Transverse colon (tissue), 4 donors: ENCODE measurements around the gene PCDHB3. TPM values are rescaled to one million over a fixed set of nuclear protein-coding genes. Genes with fewer than 3 reads are reported as not detected.
"Not testable (repeated sequence)": the region's sequence is repeated elsewhere in the genome, so short reads cannot be mapped to it uniquely, and the experiment has no call there.

Experiments
- DNase-seq: peaks from one replicate; pipeline ENCODE4 v3.0.0-alpha.2; 2019
- H3K27ac ChIP-seq, 4 donors: fragments of 200-600 bp; sonication (generic); 2 replicates each; pipeline ENCODE4 v1.5.1; 2016 to 2018; ENCODE audit warnings: inconsistent platforms in 4 of 4
- H3K27me3 ChIP-seq: fragments of 200-600 bp; sonication (generic); 2 replicates; pipeline ENCODE4 v1.5.1; 2017; ENCODE audit warnings: inconsistent platforms
- H3K36me3 ChIP-seq, 4 donors: fragments of 200-600 bp; sonication (generic); 2 replicates each; pipeline ENCODE4 v1.5.1; 2017 to 2019; ENCODE audit warnings: inconsistent platforms in 4 of 4
- H3K4me1 ChIP-seq, 4 donors: fragments of 200-600 bp; sonication (generic); 2 replicates each; pipeline ENCODE4 v1.5.1; 2017 to 2020; ENCODE audit warnings: inconsistent platforms in 4 of 4
- H3K4me3 ChIP-seq, 4 donors: fragments of 200-600 bp; sonication (generic); 1 replicate in 1 of 4; 2 replicates in 3 of 4; pipeline versions ENCODE4 v1.5.1 to v1.6.1; 2017 to 2019; ENCODE audit warnings: inconsistent platforms in 4 of 4
- H3K9me3 ChIP-seq, 2 donors: fragments of 200-600 bp; sonication (generic); 2 replicates each; pipeline ENCODE4 v1.5.1; 2017 to 2019; ENCODE audit warnings: inconsistent platforms in 2 of 2
- CTCF ChIP-seq, 5 experiments: fragments of 200-600 bp in 3 of 5; fragments of 450-650 bp in 2 of 5; sonication (generic) in 3 of 5; IDR thresholded peaks; 1 replicate in 2 of 5; 2 replicates in 3 of 5; pipeline ENCODE4 v1.5.1; 2016 to 2017; ENCODE audit warnings: antibody characterized with exemption in 5 of 5, inconsistent platforms in 3 of 5, mild to moderate bottlenecking in 2 of 5, moderate library complexity in 1 of 5
- EP300 ChIP-seq: sonication (generic); formaldehyde crosslinking; IDR thresholded peaks from one replicate; pipeline ENCODE4 v1.6.1; 2017; ENCODE audit warnings: antibody characterized with exemption, low read depth
- POLR2A ChIP-seq: fragments of 450-650 bp; IDR thresholded peaks from one replicate; pipeline ENCODE4 v1.6.1; 2016; ENCODE audit warnings: antibody characterized with exemption, mild to moderate bottlenecking, moderate library complexity
- POLR2AphosphoS5 ChIP-seq, 3 donors: sonication (generic); formaldehyde crosslinking; IDR thresholded peaks; one replicate each; pipeline ENCODE4 v1.6.1; 2016; ENCODE audit warnings: antibody characterized with exemption in 3 of 3
- WGBS, 2 donors: methylation state at CpG; one replicate each; pipeline ENCODE4 v1.1.5; 2018; ENCODE audit warnings: low coverage in 1 of 2; 5-methylcytosine and 5-hydroxymethylcytosine counted together
- in situ Hi-C, 4 donors: fragments of 200-750 bp; cut with MboI; loops; one replicate each; pipeline versions ENCODE4 v1.15.0 to v1.15.1; 2017; ENCODE audit warnings: low sequenced_read_pairs in 3 of 4, low pct_ligation_motif_present in 1 of 4, low pct_unique_long_range_greater_than_20kb in 1 of 4
- intact Hi-C: fragments of 100-400 bp; cut with DNase I; formaldehyde crosslinking; loops from one replicate; pipeline ENCODE4 v1.15.1; 2023; ENCODE audit warnings: low total_unique reads
- total RNA-seq, 4 donors: library from RNA; depleted of rRNA; stranded (reverse); fragments of >200 nt; gene quantifications; one replicate each; pipeline ENCODE4 v1.1.0, GENCODE V29; 2016

PCDHB3 gene
- total RNA-seq, 4 donors from 2014 or later = 0.64 to 0.82 (median 0.80) TPM; not detected in 1

- in situ Hi-C loops = no loop called here
- TF ChIP-seq POLR2A = no peak
- TF ChIP-seq POLR2AphosphoS5 (IDR thresholded peaks at IDR 0.05) = no peak
- no peak for TF ChIP-seq EP300
- no peak for TF ChIP-seq CTCF (IDR thresholded peaks at IDR 0.05)
- peaks cover 12 to 37% of the 10 kb centered on the region in 2 donors for H3K9me3 ChIP-seq
- no peak within 1 kb of the TSS for H3K27ac ChIP-seq
- H3K36me3 ChIP-seq = no peaks in the 10 kb centered on the region
- no peaks in the 10 kb centered on the region for H3K27me3 ChIP-seq
- H3K4me1 ChIP-seq = no peaks in the 10 kb centered on the region
- WGBS, 2 donors = 39 to 40% methylated on average over 18 of the region's 18 CpGs
- no peak for DNase-seq
- intact Hi-C loops = no loop called here
- no peak within 1 kb of the TSS for H3K4me3 ChIP-seq
These were observed 49.5 kb downstream of the PCDHB3 start, which contains the start of gene PCDHB6 for GRCh38 chr5:141149812-141150211. Gene PCDHB6 (plus strand): TSS chr5:141150057. CDS start chr5:141150258, 201 bp downstream.

- TF ChIP-seq EP300 = no peak
- no peak for TF ChIP-seq POLR2AphosphoS5 (IDR thresholded peaks at IDR 0.05)
- TF ChIP-seq CTCF (IDR thresholded peaks at IDR 0.05) = no peak
- no peak for TF ChIP-seq POLR2A
- no peaks in the 10 kb centered on the region for H3K4me1 ChIP-seq
- no peak overlapping the region for H3K4me3 ChIP-seq
- H3K27me3 ChIP-seq = no peaks in the 10 kb centered on the region
- intact Hi-C loops (no loop called here), in situ Hi-C loops (no loop called here)
- H3K36me3 ChIP-seq = no peaks in the 10 kb centered on the region
- no peak overlapping the region for H3K27ac ChIP-seq
- DNase-seq = no peak
- WGBS, 2 donors = 72 to 76% methylated on average over 3 to 33 of the region's 33 CpGs
- H3K9me3 ChIP-seq = peaks cover 15 to 34% of the 10 kb centered on the region in 2 donors
These were observed 50.1 kb downstream of the PCDHB3 start for GRCh38 chr5:141150224-141150992.

GRCh38 chr5:141150993-141151325 is 50.7 kb downstream of the PCDHB3 start:
- Histone ChIP-seq H3K36me3 (no peaks in the 10 kb centered on the region), H3K27me3 (no peaks in the 10 kb centered on the region), H3K4me1 (no peaks in the 10 kb centered on the region), H3K4me3 (no peak overlapping the region), H3K9me3 (peaks cover 15 to 34% of the 10 kb centered on the region in 2 donors), H3K27ac (no peak overlapping the region)
- TF ChIP-seq POLR2A (no peak), POLR2AphosphoS5 (IDR thresholded peaks at IDR 0.05) (no peak), EP300 (no peak), CTCF (IDR thresholded peaks at IDR 0.05) (no peak)
- DNase-seq = no peak
- WGBS, 2 donors = 59% methylated on average over 13 of the region's 13 CpGs; no CpG with 5 or more reads in 1 of the 2 donors
- intact Hi-C loops = no loop called here
- in situ Hi-C loops = no loop called here

GRCh38 chr5:141151632-141152031 is 51.4 kb downstream of the PCDHB3 start:
- intact Hi-C loops, in situ Hi-C loops, H3K4me1 ChIP-seq, H3K4me3 ChIP-seq, H3K27me3 ChIP-seq, DNase-seq, H3K27ac ChIP-seq, H3K36me3 ChIP-seq: not testable (repeated sequence)
- WGBS, 2 donors = 67% methylated on average over 32 of the region's 41 CpGs; no CpG with 5 or more reads in 1 of the 2 donors
- peaks cover 18 to 39% of the 10 kb centered on the region in 2 donors for H3K9me3 ChIP-seq

GRCh38 chr5:141152096-141152495 is 51.8 kb downstream of the PCDHB3 start:
- in situ Hi-C loops, H3K27me3 ChIP-seq, DNase-seq, H3K4me3 ChIP-seq, H3K27ac ChIP-seq, intact Hi-C loops, H3K4me1 ChIP-seq, H3K36me3 ChIP-seq: not testable (repeated sequence)
- WGBS, 2 donors = 72% methylated on average over 19 of the region's 36 CpGs; no CpG with 5 or more reads in 1 of the 2 donors
- H3K9me3 ChIP-seq = peaks cover 21 to 43% of the 10 kb centered on the region in 2 donors

Other genes starting within 250 kb of the PCDHB3 start
- under 1 TPM in 2 of 4 donors, not detected in 2; 0.68 to 0.79 TPM for gene PCDHA10, start 244.6 kb upstream of the PCDHB3 start, total RNA-seq
- 1 to 10 TPM in 1 of 4 donors, under 1 TPM in 1, not detected in 2; 0.48 to 1.2 TPM for gene PCDHA11, start 231.5 kb upstream of the PCDHB3 start, total RNA-seq
- gene PCDHA12, start 225.2 kb upstream of the PCDHB3 start, total RNA-seq = under 1 TPM in 3 of 4 donors, not detected in 1; 0.55 to 0.80 (median 0.64) TPM
- gene PCDHA13, start 218.3 kb upstream of the PCDHB3 start, total RNA-seq = under 1 TPM in 2 of 4 donors, not detected in 2; 0.32 to 0.55 TPM
- gene PCDHAC1, start 174.2 kb upstream of the PCDHB3 start, total RNA-seq = under 1 TPM in 3 of 4 donors, not detected in 1; 0.37 to 0.82 (median 0.48) TPM
- gene PCDHAC2, start 134.0 kb upstream of the PCDHB3 start, total RNA-seq = under 1 TPM in 2 of 4 donors, not detected in 2; 0.41 to 0.48 TPM
- not detected for gene PCDHB1, start 49.1 kb upstream of the PCDHB3 start, total RNA-seq
- gene PCDHB2, start 5.9 kb upstream of the PCDHB3 start, total RNA-seq = 1 to 10 TPM in 3 of 4 donors, under 1 TPM in 1; 0.80 to 1.9 (median 1.2) TPM
- gene PCDHB4, start 21.3 kb downstream of the PCDHB3 start, total RNA-seq = 1 to 10 TPM in 1 of 4 donors, under 1 TPM in 3; 0.68 to 2.2 (median 0.77) TPM
- 1 to 10 TPM in 3 of 4 donors, not detected in 1; 1.1 to 3.0 (median 1.3) TPM for gene PCDHB5, start 34.7 kb downstream of the PCDHB3 start, total RNA-seq
- under 1 TPM in 2 of 4 donors, not detected in 2; 0.14 to 0.32 TPM for gene PCDHB6, start 49.6 kb downstream of the PCDHB3 start, total RNA-seq
- gene PCDHB7, start 72.2 kb downstream of the PCDHB3 start, total RNA-seq = 1 to 10 TPM in 1 of 4 donors, under 1 TPM in 3; 0.37 to 1.6 (median 0.67) TPM
- under 1 TPM in 2 of 4 donors, not detected in 2; 0.14 to 0.16 TPM for gene PCDHB8, start 77.3 kb downstream of the PCDHB3 start, total RNA-seq
- 1 to 10 TPM in 1 of 4 donors, under 1 TPM in 3; 0.20 to 1.6 (median 0.65) TPM for gene PCDHB16, start 81.9 kb downstream of the PCDHB3 start, total RNA-seq
- 1 to 10 TPM in 1 of 4 donors, under 1 TPM in 2, not detected in 1; 0.40 to 1.6 (median 0.64) TPM for gene PCDHB9, start 86.7 kb downstream of the PCDHB3 start, total RNA-seq
- gene PCDHB10, start 91.9 kb downstream of the PCDHB3 start, total RNA-seq = 1 to 10 TPM in 1 of 4 donors, under 1 TPM in 2, not detected in 1; 0.68 to 1.1 (median 0.79) TPM
- gene PCDHB11, start 99.2 kb downstream of the PCDHB3 start, total RNA-seq = 1 to 10 TPM in 1 of 4 donors, under 1 TPM in 3; 0.20 to 1.5 (median 0.61) TPM
- gene PCDHB12, start 108.2 kb downstream of the PCDHB3 start, total RNA-seq = 1 to 10 TPM in 2 of 4 donors, under 1 TPM in 2; 0.40 to 1.9 (median 1.1) TPM
- 1 to 10 TPM; 1.8 to 4.1 (median 2.5) TPM for gene PCDHB13, start 113.4 kb downstream of the PCDHB3 start, total RNA-seq
- gene PCDHB14, start 122.9 kb downstream of the PCDHB3 start, total RNA-seq = 1 to 10 TPM; 1.4 to 3.3 (median 2.8) TPM
- gene PCDHB15, start 144.9 kb downstream of the PCDHB3 start, total RNA-seq = 1 to 10 TPM in 3 of 4 donors, under 1 TPM in 1; 0.75 to 5.6 (median 1.1) TPM
- 1 to 10 TPM in 2 of 4 donors, not detected in 2; 1.4 to 1.8 TPM for gene SLC25A2, start 203.6 kb downstream of the PCDHB3 start, total RNA-seq
- gene TAF7, start 220.3 kb downstream of the PCDHB3 start, total RNA-seq = 10 to 100 TPM; 41.9 to 62.5 (median 50.3) TPM
- gene PCDHGA1, start 230.0 kb downstream of the PCDHB3 start, total RNA-seq = under 1 TPM in 2 of 4 donors, not detected in 2; 0.55 to 0.64 TPM
- gene PCDHGA2, start 238.3 kb downstream of the PCDHB3 start, total RNA-seq = 1 to 10 TPM in 3 of 4 donors, under 1 TPM in 1; 0.68 to 1.9 (median 1.6) TPM
- 1 to 10 TPM in 2 of 4 donors, under 1 TPM in 2; 0.55 to 4.9 (median 1.1) TPM for gene PCDHGA3, start 243.4 kb downstream of the PCDHB3 start, total RNA-seq
- gene PCDHGB1, start 249.6 kb downstream of the PCDHB3 start, total RNA-seq = 10 to 100 TPM in 1 of 4 donors, 1 to 10 TPM in 2, under 1 TPM in 1; 0.96 to 10.5 (median 3.4) TPM